CD1c-positive myeloid dendritic cell (primary cell): ENCODE measurements around the gene KRT35.
A peak's percentile ranks its signal among the peaks of the same experiment; 100 is the strongest.

Source experiments
- DNase-seq: peaks from one replicate; pipeline ENCODE4 v3.0.0-alpha.2; 2016; ENCODE audit errors: extremely low spot score

The KRT35 gene

DNA sequence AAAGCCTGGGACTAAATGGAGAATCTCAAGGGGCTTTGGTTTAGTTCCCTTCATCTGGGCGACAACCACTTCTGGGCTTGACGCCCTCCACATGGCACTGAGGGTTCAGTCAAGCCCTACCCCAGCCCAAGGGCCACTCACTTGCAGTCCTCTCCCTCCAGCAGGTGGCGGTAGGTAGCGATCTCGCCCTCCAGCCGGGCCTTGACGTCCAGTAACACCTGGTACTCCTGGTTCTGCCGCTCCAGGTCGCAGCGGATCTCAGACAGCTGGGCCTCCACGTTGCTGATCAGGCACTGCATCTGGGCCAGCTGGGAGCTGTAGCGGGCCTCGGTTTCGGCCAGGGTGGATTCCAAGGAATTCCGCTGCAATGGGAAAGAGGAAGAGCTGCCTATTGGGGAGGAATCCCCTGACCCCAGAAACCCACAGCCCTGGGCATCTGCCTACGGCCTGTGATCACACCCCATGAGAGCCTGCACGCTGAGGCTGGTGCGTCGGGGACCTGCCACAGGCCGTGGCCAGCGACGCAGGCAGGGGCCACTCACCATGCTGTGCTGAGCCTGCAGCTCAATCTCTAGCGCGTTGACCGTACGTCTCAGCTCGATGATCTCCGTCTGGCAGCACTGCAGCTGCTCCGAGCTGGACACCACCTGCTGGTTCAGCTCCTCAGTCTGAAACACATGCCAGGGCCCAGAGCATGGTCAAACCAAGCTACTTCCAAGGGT lies 6.0 kb upstream of the KRT35 start:
- DNase-seq: peak; percentile 40

DNA sequence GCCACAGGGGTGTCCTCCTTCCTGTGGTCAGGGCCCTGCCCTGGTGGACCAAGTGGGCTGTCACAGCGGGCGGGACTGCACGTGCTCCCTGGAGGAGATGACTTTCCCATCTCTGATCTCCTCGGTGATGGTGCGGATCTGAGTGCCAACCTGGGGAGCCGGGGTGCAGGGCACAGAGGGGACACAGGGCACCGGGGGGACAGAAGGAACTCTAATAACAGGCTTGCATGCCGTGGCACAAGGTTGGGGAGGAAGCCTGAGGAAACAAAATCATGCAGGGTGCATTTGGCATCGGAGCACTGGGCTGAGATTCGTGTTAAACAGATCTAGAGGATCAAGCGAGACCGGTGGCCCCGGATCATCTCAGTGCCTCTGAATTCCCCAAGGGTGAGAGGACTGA lies 5.4 kb upstream of the KRT35 start:
- DNase-seq: no peak

DNA sequence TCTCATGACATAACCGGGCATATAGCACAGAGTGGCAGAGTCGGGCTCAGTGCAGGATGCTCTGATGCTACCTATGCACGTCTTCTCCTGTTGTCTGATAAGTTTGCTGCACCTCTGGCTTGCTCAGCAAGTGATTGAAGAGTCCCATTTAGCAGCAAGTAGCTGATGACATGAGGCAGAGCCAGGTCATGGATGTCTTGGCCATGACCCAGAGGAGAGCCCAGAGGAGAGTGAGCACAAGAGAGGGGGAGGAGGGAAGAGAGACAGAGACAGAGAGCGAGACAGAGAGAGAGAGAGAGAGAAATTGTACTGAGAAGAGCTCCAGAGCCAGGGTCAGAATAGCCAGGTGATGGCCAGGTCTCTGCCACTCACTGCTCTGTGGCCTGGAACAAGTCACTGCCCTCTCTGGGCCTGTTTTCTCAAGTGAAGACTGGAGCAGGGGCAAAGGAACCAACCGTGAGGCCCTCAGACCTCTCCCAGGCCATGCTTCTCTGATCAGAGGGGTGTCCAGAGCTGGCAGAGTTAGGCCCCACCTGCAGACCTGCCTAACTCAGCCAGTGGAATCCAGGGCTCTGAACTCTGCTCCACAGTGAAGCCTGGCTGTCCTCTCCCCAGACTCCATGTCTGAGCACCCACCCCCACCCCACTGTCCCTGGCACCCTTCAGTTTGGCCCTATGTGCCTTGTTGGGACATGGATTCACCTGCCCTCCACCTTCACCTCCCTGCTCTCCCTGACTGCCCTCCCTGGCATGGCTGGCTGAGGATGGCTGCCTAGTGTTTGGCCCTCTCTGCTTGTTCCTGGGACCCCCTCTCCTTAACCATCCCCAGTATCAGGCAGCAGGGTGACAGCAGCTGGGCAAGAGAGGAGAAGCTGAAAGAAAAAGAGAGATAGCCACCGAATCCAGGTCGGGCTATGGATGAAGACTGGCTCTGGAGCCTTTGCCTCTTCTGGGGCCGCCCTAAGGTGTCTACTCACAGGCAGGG lies 4.3 kb upstream of the KRT35 start:
- no peak for DNase-seq

DNA sequence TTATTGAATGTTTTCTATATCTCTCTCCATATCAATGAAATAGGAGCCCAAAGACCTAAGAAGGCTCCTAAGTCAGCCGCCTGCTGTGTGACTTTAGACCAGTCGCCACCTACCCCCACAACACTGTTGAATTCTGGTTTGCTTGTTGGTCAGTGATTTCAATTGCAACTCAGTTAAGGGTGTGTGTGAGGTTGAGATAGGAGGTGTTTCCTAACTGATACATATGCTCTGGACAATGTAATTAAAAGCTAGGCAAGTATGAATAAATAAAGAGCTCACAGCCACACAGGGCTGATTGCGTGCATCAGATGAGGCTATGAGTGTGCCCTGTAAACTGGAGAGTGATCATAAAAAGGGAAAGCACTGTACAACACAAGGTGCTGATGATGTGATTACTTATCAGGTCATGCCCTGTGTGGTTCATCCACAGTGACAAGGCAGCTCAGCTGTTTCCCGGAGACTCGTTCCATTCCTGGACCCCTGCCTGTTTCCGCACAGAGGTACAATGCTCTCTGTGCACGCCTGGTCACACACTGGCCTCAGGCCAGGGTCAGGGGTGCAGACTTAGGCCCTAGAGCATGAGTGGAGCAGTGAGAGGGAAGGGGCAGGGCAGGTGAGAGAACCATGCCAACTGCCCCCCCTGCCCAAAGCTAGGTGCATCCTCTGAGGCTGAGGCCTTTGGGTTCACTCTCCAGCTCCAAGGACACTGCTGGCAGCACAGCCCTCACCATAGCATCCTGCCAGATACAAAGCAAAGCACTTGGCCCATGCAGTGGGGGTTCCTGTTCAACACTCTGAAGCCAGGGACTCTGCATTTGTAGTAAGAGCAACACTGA lies 3.3 kb upstream of the KRT35 start:
- no peak for DNase-seq

DNA sequence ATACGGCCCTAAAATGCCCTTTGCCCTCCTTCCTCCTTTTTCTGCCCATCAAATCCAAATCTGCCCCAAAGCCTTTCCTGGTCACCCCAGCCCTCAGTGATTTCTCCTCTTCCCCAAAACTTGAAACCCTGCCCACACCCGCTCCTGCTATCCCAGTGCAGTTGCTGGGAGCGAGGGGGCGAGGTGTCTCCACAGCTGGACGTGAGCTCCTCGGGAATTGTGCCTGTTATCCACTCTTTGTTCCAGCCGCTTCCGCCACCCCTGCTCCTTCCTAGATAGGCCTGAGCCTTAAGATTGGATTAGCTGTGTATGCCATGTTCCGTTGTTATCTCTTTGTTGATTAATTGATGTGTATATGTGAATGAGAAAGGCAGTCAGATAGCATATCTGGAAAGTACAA lies 2.6 kb upstream of the KRT35 start:
- DNase-seq: no peak

DNA sequence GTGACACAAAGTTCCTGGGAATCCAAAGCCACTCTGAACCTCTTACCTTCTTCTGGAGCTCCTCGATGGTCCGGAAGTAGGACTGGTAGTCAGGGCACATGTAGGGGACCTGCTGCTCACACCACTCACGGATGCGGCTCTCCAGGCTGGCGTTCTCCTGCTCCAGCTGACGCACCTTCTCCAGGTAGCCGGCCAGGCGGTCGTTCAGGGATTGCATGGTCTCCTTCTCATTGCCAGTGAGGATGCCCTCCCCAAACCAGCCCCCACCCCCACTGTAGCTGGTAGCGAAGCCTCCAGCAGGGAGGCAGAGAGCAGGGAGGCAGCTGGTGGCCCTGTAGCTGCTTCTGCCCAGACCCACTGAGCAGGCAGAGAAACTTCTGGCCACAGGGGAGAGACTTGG lies 370 bp downstream of the KRT35 start:
- DNase-seq: no peak

DNA sequence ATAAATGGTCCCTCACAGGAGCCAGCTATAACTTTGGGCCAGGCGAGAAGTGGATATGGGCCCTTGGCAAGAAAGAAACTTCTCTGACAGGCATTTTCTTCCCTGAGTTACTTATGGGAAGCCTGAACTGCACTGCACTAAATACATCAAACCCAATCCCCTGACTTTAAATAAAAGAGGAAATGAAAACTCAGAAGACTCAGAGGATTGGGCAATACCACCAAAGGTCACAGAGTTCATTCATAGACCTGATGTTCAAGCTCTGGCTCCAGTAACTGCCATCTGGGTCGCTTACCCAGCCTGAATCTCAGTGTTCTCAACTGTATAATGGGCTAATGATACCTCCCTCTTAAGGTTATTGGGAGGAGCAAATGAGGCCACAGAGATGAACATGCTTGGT lies 815 bp downstream of the KRT35 start:
- DNase-seq: peak; percentile 37

DNA sequence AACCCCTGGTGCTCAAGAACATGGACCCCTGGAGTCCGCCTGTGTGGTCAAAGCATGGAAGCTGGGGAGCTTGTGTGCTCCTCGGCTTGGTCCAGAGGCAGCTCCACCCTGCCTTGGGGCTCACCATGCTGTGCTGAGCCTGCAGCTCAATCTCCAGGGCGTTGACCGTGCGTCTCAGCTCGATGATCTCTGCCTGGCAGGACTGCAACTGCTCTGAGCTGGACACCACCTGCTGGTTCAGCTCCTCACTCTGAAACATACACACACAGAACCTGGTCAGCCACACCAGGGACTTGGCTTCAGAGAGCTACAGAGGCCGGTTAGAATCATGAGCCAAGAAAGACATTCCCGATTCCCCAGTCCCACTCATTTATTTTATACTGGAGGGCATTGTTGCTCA lies 2.7 kb downstream of the KRT35 start:
- DNase-seq: no peak

DNA sequence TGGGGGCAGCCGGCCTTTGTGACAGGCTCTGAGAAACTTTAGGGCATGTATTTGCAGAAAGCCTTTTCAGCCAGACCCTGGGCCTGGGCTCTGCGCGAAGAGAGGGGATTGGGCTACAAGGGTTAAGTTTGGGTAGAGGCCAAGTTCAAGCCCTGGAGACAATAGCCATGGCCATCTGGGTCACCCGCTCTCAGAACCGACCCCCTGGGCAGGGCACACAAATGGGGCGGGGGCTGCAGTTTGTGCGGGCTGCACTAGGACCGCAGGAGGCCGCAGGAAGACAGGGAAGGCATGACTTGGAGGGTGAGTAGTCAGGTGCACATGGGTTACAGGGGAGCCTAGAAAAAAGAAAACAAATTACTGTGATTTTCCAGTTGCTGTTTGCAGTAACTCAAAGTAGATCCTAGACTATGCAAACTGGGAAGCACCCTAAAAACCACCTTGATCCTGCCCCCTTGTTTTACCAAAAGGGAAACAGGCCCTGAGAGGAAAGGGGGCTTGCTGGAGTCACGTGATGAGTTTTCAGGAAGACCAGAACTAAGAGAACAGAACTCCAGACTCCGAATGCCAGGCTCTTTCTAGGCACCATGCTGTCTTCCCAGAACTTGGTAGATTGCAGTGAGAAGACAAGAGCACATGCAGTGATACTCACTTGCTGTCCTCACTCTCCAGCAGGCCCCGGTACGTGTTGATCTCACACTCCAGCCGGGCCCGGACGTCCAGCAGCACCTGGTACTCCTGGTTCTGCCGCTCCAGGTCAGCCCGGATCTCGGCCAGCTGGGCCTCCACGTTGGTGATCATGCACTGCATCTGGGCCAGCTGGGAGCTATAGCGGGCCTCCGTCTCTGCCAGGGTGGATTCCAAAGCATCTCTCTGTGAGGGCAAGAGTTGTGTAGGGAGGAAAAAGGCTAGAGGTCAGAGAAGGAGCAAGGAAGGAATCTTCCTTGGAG lies 3.8 kb downstream of the KRT35 start:
- DNase-seq: no peak

DNA sequence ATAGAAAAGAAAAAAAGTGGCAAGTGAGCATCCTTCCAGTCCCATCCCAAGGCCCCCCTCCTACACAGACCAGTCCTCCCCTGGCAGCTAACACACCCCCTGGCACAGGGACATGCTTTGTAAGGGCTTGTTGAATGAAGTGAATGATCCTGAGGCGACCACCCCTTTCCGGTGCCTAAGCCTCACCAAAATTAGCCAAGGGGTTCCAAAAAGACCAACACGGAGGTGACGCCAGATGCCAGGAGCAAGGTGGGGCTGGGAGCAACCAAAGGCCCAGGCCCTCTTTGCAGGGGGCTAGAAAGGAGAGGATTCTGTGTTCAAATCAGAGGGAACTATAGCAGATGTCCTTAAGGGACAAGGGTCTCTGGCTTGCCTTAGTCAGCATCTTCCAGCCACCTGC lies 5.5 kb downstream of the KRT35 start:
- DNase-seq: no peak

DNA sequence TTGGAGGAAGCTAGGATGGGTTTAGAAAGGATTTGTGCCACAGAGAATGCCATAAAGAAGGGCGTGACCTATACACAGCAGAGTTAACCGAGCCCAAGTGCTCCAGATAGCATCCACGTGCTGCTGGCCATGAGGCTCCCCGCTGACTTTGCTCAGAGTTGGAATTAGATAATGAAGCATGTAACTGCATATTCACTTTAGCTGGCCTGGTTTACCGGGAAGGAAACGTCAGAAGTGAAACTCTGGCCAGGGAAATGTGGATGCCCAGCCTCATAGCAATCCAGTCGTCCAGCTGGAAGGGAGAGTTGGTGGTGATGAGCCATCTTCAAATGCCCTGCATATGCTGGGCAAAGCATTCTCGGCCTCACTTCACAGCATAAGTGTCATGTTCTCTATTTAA lies 6.1 kb downstream of the KRT35 start:
- no peak for DNase-seq

DNA sequence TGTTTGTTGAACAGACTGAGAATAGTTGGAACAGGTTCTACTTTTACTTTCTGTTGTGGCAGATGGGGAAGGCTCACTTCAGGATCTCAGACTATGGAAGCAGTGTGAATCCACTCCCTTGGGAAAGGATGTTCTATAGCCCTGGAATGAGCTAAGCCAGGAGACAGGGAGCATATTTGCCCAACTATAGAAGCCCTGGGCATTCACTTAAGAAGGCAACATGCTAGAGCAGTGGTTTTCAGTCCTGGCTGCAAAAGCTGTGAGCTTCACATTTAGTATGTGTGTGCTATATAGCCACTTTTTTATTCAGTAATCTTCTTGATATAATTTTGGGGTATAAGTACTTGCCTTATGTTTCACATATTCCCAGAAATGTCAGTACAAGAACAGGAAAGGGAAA lies 12.6 kb downstream of the KRT35 start:
- no peak for DNase-seq

DNA sequence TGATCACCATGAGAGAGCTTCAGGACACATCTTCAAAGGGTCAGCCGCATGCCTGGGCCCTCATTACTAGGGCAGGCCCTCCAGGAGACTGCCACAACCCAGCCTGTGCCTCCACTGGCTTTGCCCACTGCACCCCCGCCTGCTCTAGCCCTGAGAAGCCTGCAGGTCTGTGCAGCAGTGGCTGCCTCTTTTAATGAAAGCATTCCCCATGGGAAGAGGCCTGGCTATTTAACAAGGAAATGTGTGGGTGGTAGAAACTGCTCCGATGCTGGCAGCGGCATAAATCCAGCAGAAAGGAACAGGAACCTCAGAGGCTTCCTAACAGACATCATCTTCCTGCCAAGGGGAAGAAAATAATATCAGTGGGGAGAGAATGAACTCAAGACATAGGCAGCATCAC lies 13.4 kb downstream of the KRT35 start:
- no peak for DNase-seq

DNA sequence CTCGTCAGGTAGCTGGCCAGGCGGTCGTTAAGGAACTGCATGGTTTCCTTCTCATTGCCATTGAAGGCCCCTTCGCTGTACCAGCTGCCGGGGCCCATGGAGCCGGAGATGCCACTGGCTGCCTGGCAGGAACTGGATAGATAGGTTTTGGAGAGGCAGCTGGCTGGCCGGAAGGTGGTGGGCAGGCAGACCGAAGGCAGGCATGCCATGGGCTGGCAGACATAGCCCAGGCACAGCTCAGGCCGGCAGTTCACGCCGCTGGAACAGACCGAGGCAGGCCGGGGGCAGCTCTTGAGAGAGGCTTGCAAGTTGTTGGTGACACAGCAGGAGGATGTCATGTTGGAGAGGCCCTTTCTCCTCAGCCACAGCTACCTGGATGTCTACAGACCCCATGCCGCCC lies 14.0 kb downstream of the KRT35 start, which contains the start of gene KRT32:
TSS of gene KRT32 (minus strand) at position 399 of the 400 bp plus-strand sequence. CDS start at position 338, 61 bp downstream.
- DNase-seq: no peak

DNA sequence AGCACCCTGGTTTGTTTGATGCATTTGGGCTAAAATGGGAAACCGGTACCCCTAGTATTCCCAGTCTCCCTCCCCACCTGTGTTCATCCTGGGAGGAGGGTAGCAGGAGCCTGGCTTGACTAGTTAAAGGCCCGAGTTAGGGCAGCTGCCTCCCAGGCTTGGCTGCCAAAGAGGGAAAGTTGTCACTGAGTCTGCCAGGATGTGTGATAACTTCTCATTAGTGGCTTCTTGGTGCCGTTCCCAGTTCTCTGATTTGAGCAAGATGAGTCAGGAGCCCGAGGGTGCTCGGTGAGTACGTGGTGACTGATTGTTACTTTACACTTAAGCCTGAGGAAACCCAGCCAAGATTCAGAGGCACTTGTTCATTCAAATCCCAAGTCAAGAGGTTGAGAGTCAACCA lies 16.3 kb downstream of the KRT35 start:
- DNase-seq: no peak

DNA sequence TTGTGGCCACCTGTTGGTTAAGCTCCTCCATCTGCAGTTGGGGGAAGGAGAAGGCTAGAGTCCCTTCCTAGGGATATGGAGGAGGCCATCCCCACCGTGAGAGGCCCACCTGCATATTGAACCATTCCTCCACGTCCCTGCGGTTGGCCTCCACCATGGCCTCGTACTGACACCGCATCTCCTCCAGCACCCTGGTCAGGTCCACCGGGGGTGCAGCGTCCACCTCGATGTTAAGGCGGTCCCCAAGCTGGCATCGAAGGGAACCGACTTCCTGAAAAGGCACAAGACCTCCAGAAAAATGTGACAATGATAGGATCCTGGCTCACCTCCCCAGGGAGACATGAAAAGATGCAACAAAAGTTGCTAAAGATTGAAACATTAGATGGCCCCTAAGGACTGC lies 16.8 kb downstream of the KRT35 start:
- no peak for DNase-seq

DNA sequence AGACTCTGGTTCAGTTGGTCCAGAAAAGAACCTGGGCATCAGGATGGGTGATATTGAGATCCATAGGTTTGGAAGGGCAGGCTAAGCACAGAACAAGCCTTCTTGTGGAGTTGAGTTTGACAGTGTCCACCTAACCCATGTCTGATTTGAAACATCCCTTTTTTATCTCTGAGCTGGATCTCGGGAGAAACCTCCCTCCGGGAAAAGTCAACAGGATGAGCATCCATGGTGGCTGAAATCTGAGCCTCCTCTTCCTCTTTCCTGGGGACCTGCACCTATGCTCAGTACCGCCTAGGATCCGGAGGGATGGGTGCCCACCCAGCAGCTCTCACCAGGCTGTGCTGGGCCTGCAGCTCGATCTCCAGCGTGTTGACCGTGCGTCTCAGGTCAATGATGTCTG lies 17.2 kb downstream of the KRT35 start:
- no peak for DNase-seq

DNA sequence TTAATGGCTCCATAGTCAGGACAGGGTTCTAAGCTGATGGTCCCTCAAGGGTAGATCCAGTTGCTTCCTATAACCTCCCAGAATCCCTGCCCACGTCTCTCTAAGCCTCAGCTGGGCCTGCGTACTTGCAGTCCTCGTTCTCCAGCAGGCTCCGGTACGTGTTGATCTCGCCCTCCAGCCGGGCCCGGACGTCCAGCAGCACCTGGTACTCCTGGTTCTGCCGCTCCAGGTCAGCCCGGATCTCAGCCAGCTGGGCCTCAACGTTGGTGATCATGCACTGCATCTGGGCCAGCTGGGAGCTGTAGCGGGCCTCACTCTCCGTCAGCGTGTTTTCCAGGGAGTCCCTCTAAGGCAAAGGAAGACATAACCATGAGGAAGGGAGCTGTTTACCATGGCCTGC lies 18.2 kb downstream of the KRT35 start:
- DNase-seq: no peak

DNA sequence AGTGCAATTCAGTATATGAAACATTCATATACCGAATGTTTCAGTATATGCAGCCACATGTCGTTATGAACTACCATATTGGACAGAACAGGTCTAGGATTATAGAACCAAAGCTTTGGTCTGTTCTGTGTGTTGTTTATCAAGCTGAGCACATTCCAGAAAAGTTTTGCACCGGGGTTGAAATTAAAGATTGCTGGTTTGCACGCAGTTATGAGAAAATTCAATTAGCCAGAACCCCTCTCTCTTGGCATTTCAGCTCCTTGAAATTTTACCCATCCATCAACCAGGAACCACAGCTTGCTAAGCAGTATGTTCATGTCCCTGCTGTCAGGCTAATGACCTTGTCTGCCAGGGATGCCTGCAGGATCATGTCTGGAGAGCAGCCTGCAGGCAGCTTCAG lies 23.3 kb downstream of the KRT35 start:
- DNase-seq: no peak

DNA sequence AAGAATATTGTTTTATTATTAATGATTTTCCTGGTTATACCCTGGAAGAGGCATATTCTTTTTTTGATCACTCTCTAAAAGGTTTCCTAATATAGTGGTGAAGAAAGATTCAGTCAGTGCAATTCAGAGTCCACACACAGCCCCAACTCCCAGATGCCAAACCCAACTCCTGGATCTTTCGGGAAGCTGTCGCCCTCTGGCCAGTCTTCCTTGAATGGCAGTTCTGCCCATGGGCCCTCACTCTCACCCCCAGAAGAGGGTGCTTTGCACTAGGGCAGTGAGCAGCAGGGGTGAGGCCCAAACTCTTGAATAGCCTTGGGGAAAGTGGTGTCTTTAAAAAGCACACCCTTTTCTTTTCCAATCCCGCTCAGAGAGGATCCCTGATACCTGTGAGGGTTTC lies 24.7 kb downstream of the KRT35 start:
- no peak for DNase-seq

DNA sequence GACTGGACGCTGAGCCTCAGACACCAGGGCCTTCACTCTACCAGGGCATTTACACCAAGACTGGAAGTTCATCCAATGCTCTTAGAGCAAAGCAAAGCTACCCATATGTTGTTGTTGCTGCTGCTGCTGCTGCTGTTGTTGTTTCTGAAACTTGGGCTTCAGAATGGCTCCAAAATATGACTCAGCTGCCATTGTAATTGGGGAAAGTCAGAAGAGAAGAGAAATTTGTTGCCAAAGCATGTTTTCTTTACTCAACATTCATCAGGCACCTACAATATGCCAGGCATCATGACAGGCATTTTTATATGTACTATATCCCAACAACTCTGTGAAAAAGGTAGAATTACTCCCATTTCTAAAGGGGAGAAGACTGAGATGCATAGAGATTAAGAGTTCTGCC lies 25.7 kb downstream of the KRT35 start:
- no peak for DNase-seq
